Endothelial cell (in vitro differentiated cells): ENCODE measurements around the gene SPDEF. TPM values are rescaled to one million over a fixed set of nuclear protein-coding genes. Genes with fewer than 3 reads are reported as not detected.
A peak's percentile ranks its signal among the peaks of the same experiment; 100 is the strongest.

Experiments
- DNase-seq: peaks from one replicate; pipeline ENCODE4 v3.0.0; 2021; ENCODE audit warnings: low spot score
- H3K27ac Mint-ChIP-seq: one replicate; pipeline ENCODE4 v1.8.0; 2021; ENCODE audit warnings: mixed read lengths, inconsistent platforms; ENCODE audit not compliant: unreplicated experiment
- H3K27me3 Mint-ChIP-seq: one replicate; pipeline ENCODE4 v1.8.0; 2021; ENCODE audit warnings: mild to moderate bottlenecking, moderate library complexity, mixed read lengths, inconsistent platforms; ENCODE audit not compliant: unreplicated experiment
- H3K36me3 Mint-ChIP-seq: one replicate; pipeline ENCODE4 v1.8.0; 2021; ENCODE audit warnings: mild to moderate bottlenecking, low read depth, mixed read lengths, inconsistent platforms; ENCODE audit not compliant: unreplicated experiment
- H3K4me1 Mint-ChIP-seq: one replicate; pipeline ENCODE4 v1.8.0; 2021; ENCODE audit warnings: mild to moderate bottlenecking, mixed read lengths, inconsistent platforms; ENCODE audit not compliant: unreplicated experiment
- H3K4me3 Mint-ChIP-seq: one replicate; pipeline ENCODE4 v1.8.0; 2021; ENCODE audit warnings: mild to moderate bottlenecking, mixed read lengths, inconsistent platforms; ENCODE audit not compliant: unreplicated experiment
- H3K9me3 Mint-ChIP-seq: one replicate; pipeline ENCODE4 v1.8.0; 2021; ENCODE audit warnings: mixed read lengths, inconsistent platforms; ENCODE audit not compliant: unreplicated experiment
- total RNA-seq: library from RNA; stranded (reverse); fragmentation: NEBNext Ultra II Directional; extraction: Animal tissue kit (Norgen Biotek cat#: 25700); gene quantifications from one replicate; pipeline ENCODE4 v1.2.1, GENCODE V29; 2021; ENCODE audit not compliant: unreplicated experiment
- TF ChIP-seq, protein P1 (sequence below): fragments of 200-600 bp; sonication (generic); IDR thresholded peaks from one replicate; pipeline ENCODE4 v1.5.0; 2021; ENCODE audit warnings: antibody characterized with exemption; ENCODE audit not compliant: unreplicated experiment

The SPDEF gene
- total RNA-seq, 1 donor from 2014 or later, result not detected

DNA sequence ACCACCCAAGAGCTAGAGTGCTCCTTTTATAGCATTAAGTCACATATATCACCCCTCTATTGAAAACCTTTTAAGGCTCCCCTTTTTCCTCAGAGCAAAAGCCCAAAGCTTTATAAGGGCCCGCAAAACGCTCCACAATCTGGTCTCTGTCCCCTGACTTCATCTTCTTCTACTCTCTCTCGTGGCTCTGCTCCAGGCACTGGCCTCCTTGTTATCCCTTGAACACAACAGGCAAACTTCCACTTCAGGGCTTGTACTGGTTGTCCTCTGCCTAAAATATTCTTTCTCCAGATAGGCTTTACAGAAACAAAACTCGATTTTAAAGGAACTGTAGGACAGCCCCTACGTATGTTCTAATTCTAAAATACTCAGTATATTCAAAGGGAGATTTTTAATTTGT, 44.0 kb upstream of the SPDEF start:
- peaks cover 3% of the 10 kb centered on the region for H3K36me3 Mint-ChIP-seq
- H3K27me3 Mint-ChIP-seq, result peaks cover 5% of the 10 kb centered on the region

DNA sequence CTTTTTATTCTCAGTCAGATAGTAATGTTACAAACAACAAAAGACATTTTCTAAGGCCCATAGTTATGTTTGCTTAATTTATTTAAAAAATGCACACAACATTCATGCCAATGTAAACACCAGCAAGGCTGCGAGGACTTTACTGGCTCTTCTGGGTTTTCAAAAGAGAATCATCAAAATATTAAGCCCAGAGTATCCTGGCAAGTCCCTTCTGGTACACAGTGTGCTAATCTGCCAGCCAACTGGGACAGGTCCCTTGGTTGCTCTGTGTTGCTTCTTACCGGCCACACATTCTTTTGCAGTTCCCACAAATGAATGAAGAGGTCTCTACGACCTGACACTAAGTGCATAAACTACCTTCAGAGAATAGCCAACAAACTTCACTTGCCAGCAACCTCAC, 42.6 kb upstream of the SPDEF start:
- Mint-ChIP-seq H3K27me3 (peaks cover 3% of the 10 kb centered on the region), H3K27ac (no peak overlapping the region), H3K4me1 (peaks cover 7% of the 10 kb centered on the region), H3K4me3 (no peak overlapping the region), H3K36me3 (peaks cover 3% of the 10 kb centered on the region), H3K9me3 (no peaks in the 10 kb centered on the region)
- DNase-seq, result no peak
- TF ChIP-seq, protein P1, sequence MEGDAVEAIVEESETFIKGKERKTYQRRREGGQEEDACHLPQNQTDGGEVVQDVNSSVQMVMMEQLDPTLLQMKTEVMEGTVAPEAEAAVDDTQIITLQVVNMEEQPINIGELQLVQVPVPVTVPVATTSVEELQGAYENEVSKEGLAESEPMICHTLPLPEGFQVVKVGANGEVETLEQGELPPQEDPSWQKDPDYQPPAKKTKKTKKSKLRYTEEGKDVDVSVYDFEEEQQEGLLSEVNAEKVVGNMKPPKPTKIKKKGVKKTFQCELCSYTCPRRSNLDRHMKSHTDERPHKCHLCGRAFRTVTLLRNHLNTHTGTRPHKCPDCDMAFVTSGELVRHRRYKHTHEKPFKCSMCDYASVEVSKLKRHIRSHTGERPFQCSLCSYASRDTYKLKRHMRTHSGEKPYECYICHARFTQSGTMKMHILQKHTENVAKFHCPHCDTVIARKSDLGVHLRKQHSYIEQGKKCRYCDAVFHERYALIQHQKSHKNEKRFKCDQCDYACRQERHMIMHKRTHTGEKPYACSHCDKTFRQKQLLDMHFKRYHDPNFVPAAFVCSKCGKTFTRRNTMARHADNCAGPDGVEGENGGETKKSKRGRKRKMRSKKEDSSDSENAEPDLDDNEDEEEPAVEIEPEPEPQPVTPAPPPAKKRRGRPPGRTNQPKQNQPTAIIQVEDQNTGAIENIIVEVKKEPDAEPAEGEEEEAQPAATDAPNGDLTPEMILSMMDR, result no peak

More for the DNA sequence above, 44.0 kb upstream of the SPDEF start:
- H3K9me3 Mint-ChIP-seq, result no peaks in the 10 kb centered on the region
- peak overlapping the region; percentile 25 for H3K27ac Mint-ChIP-seq
- TF ChIP-seq, protein P1, result no peak
- DNase-seq, result no peak
- peaks cover 7% of the 10 kb centered on the region for H3K4me1 Mint-ChIP-seq
- H3K4me3 Mint-ChIP-seq, result no peak overlapping the region

DNA sequence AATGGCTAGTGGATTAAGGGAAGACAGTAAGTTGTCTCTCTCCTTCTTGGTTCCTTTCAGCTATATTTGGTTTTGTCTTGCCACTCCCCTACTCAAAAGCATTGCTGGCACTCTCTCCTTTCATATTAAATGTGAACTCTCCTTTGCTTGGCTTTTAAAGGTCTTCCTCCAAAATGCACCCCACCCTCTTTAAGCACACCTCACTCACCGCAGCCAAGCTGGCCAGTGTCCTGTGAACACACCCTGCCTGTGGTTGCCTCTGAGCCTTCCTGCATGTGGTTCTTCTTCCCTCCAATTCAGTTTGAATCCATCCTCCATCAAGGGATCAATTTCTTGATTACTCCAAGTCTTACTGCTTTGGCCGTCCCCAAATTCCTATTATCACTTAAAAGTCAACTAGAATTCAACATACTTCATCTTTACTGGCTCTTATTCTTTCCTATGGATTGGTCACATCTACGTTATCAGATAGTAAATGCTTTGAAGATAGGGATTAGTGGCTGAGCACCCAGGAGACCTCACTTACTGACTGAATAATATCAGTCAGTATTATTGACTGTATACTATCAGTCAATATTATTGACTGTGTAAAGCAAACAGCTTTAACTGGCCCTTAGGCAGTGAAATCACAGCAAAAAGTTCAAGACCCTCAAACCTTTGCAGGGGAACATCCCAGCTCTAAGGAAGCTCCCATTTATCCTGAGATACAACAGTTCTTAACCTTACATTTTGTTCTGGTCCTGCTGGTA, 41.6 kb upstream of the SPDEF start:
- Mint-ChIP-seq H3K27ac (no peak overlapping the region), H3K27me3 (peaks cover 5% of the 10 kb centered on the region), H3K4me1 (peaks cover 7% of the 10 kb centered on the region), H3K9me3 (no peaks in the 10 kb centered on the region), H3K36me3 (peaks cover 3% of the 10 kb centered on the region), H3K4me3 (no peak overlapping the region)
- TF ChIP-seq, protein P1, result no peak
- DNase-seq, result no peak

DNA sequence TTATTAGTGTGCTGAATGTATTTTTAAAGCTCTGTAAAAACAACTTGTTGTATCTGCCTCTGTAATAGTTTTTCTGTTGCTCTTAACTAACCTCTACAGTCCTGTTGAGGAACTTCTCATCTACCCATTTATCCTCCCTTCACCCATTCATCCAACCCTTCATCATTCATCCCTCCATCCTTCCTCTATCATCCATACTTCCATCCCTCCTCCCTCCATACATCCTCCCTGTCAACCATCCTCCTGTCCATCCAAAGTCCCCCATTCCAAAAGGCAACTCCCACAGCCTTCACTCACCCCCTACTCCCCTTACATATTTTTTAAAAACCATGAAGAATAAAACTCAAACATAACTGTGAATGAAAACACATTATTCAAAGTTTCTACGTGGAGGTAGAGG, 40.7 kb upstream of the SPDEF start:
- no peak overlapping the region for H3K4me3 Mint-ChIP-seq
- no peaks in the 10 kb centered on the region for H3K9me3 Mint-ChIP-seq
- no peak overlapping the region for H3K27ac Mint-ChIP-seq
- peaks cover 3% of the 10 kb centered on the region for H3K36me3 Mint-ChIP-seq
- peaks cover 5% of the 10 kb centered on the region for H3K27me3 Mint-ChIP-seq
- TF ChIP-seq, protein P1, result no peak
- DNase-seq, result no peak
- peaks cover 7% of the 10 kb centered on the region for H3K4me1 Mint-ChIP-seq
